Renal cortex interstitium (tissue), 11 donors: ENCODE data around the gene ZNF579. TPM values are rescaled to one million over a fixed set of nuclear protein-coding genes. Genes with fewer than 3 reads are reported as not detected.
A peak's percentile ranks its signal among the peaks of the same experiment; 100 is the strongest.

ENCODE experiments used
- DNase-seq, 11 donors: peaks; one replicate each; pipeline ENCODE4 v3.0.0-alpha.2; 2013; ENCODE audit warnings: low read depth in 9 of 11, low spot score in 4 of 11; ENCODE audit errors: extremely low read depth in 1 of 11
- polyA plus RNA-seq, 3 donors: library from polyadenylated mRNA; unstranded; fragments of 120-200 nt; gene quantifications; one replicate each; pipeline ENCODE4 v1.2.1, GENCODE V29; 2013; ENCODE audit not compliant: insufficient read length in 3 of 3

The ZNF579 gene
- polyA plus RNA-seq, 3 donors, result 13.8 to 21.2 (median 19.5) TPM

DNA sequence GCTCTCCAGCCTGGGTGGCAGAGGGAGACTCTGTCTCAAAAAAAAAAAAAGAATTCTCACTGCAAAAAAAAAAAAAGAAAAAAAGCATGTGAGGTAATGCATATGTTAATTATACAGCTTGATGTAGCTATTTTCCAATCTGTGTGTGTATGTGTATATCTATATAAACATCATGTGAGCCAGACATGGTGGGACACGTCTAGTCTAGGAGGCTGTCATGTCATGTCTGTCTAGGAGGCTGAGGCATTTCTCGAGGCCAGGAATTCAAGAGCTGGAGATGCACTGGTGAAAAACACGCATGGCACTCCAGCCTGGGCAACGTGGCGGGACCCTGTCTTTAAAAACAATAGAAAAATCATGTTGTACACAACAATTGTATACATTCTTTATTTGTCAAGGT is 28.4 kb downstream of the ZNF579 start:
- DNase-seq, result no peak

- DNase-seq, result no peak
Measured at GRCh38 chr19:55550321-55550650, 30.4 kb downstream of the ZNF579 start.

- peak in 9 of 11 donors; percentile 52 to 86 (median 73) for DNase-seq
Measured at GRCh38 chr19:55549500-55550320, 30.9 kb downstream of the ZNF579 start.

DNA sequence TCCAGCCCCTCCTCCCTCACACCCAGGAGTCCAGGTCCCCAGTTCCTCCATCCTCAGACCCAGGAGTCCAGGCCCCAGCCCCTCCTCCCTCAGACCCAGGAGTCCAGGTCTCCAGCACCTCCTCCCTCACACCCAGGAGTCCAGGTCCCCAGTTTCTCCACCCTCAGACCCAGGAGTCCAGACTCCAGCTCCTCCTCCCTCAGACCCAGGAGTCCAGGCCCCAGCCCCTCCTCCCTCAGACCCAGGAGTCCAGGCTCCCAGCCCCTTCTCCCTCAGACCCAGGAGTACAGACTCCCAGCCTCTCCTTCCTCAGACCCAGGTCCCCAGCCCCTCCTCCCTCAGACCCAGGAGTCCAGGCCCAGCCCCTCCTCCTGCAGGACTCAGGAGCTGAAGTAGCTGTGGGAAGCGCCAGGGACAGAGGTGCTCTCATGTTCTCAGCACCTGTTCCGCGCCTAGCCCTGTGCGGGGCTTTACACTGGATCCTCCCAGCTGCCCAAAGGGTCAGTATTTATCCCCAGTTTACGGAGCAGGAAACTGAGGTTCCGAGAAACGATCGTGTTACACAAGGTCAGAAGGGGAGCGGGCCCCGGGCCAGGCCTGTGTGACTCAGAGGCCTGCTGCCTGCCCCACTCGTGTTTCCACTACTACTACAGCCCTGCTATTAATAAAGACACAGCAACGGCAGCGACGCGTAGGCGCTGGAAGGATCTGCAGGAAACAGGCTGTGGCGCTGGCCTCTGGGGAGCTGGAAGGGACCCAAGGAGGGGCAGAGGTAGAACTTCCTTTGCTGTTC is 33.6 kb downstream of the ZNF579 start:
- no peak for DNase-seq

DNA sequence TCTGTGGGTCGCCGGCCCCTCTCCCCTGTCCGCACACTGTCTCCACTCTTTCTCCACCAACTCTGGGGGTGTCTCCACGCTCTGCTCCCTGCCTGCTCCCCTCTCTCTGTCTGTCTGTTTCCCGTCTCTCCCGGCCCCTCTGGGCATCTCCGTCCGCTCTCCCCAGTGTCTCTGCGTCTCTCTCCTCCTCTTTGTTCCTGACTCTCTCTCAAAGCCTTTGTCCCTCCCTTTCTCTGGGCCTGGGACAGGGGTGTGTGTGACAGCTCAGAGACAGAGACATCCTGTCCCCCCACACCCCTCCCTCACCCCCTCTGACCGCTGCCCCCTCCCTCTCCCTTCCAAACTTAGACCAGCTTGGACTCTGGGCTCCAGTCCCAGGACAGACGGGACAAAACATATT is 34.6 kb downstream of the ZNF579 start:
- DNase-seq, result no peak

GRCh38 chr19:55545443-55545842 is 35.2 kb downstream of the ZNF579 start, which contains the start of gene SBK3:
SBK3 (minus strand) TSS chr19:55545543; CDS start chr19:55545543, 0 bp downstream.
- DNase-seq, result no peak

DNA sequence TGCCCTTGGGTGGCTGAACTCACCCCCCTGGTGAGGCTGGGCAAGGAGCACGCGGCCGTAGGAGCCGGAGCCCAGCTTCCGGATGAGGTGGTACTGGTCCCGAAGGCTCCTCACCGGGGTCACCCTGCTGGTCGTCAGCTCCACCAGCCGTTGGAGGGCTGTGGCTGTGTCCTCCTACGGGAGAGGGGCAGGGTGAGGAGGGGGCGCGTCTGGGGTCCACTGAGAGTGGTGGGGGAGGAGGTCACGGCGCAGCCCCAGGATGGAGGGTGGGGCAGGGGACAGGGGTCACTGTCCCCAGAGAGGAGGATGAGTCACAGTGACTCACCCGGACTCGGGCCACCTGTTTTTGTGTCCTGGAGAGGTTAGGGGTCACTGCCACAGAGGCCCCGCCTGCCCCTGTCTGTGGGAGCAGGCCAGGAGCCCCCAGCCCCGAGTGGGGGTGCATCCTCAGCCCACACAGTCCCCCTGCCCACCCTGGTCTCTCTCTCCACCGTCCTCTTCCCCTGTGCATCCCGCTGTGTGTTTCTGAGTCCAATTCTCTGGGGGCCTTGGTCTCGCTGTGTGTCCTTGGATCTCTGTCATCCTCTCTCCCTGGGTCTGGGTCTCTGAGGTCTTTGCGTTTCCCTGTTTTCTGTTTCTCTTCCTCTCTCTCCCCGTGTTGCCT is 35.7 kb downstream of the ZNF579 start:
- DNase-seq, result no peak

DNA sequence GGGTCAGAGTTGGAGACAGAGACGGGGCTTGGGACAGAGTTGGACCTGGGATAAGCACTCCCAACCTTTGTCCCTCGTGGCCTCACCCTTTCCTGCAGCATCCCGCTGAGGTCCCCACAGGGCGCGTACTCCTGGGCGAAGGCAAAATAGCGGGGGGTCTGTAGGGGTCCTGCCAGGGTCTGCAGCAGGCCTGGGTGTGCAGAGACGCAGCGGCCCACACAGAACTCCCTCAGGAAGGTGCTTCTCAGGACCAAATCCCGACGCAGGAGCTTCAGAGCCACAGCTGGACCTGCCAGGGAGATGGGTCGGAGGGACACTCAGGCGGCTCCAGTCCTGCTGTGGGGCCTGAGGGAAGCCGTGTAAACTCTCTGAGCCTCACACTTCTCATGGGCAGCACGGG is 36.6 kb downstream of the ZNF579 start:
- no peak for DNase-seq

- DNase-seq, result no peak
Measured at GRCh38 chr19:55543567-55543966, 37.1 kb downstream of the ZNF579 start.

- DNase-seq, result no peak
Measured at GRCh38 chr19:55542292-55542855, 38.3 kb downstream of the ZNF579 start.

GRCh38 chr19:55541091-55541490 is 39.6 kb downstream of the ZNF579 start:
- no peak for DNase-seq

- DNase-seq, result no peak
Measured at GRCh38 chr19:55540619-55541018, 40.0 kb downstream of the ZNF579 start.

GRCh38 chr19:55539090-55539984 is 41.3 kb downstream of the ZNF579 start:
- no peak for DNase-seq

GRCh38 chr19:55538132-55538531 is 42.5 kb downstream of the ZNF579 start:
- DNase-seq, result no peak

DNA sequence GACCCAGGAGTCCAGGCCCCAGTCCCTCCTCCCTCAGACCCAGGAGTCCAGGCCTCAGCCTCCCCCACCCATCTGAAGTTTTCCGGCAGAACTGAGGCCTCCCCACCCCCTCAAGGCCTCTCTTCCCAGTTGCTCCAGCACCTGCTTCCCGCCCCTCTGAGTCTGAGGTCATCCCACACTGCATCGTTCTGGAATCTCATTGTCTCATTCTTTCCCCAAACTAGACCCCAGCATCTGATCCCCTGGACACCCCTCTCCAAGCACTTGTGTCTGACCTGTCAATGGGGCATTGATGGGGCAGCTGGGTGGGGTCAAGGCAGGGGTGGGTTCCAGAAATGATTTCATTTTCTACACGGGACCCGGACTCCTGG is 42.9 kb downstream of the ZNF579 start:
- no peak for DNase-seq

DNA sequence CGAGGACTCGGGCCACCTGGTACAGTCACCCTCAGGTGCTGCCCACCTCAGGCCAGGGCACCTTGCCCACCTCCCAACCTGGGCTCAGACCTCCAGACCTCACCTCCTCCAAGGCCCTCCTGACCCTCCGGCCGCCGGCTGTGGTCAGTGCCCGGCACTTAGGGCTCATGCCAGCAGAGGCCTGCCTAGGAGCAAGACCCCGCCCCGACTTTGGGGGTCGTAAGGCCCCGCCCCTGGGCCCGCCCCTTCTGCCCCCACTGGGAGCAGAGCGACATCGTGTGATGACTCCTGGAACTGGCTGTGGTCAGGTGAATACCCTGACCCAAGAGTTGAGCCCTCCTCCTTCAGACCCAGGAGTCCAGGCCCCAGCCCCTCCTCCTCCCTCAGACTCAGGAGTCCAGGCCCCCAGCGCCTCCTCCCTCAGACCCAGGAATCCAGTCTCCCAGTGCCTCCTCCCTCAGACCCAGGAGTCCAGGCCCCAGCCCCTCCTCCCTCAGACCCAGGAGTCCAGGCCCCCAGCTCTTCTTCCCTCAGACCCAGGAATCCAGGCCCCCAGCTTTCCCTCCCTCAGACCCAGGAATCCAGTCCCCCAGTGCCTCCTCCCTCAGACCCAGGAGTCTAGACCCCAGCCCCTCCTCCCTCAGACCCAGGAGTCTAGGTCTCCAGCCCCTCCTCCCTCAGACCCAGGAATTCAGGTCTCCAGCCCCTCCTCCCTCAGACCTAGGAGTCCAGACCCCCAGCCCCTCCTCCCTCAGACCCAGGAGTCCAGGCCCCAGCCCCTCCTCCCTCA is 43.5 kb downstream of the ZNF579 start, which contains the start of gene SBK2:
TSS of gene SBK2 (minus strand) at position 183 of the 790 bp plus-strand sequence. CDS start 839 bp downstream, outside the sequence.
- DNase-seq, result no peak

GRCh38 chr19:55536366-55536765 is 44.3 kb downstream of the ZNF579 start:
- no peak for DNase-seq

DNA sequence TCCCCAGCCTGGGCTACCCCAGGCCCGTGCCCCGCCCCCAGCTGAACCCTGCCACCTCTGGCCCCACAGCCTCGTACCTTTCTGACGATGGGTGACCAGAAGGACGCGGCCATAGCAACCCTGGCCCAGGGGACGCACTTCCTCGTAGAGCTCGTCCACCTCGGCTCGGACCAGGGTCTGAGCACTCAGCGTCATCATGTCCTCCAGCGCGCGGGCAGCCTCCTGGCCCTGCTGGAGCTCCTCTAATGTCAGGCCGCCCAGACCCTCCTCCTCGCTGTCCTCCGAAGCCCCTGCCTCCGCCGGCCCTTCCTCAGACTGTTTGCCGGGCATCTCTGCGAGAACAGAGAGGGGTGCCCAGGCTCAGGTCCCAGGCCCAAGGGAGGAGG is 44.7 kb downstream of the ZNF579 start:
- no peak for DNase-seq
